GM21717 (cell line): ENCODE results near the gene MNX1.

Experiments
- ATAC-seq: cut with Tn5 transposase; IDR thresholded peaks from one replicate; pipeline ENCODE4 v1.9.1; 2021; ENCODE audit warnings: mild to moderate bottlenecking, moderate library complexity; ENCODE audit not compliant: unreplicated experiment

MNX1 gene

GRCh38 chr7:157033483-157034473, 23.3 kb upstream of the MNX1 start:
- ATAC-seq, result no peak

- no peak for ATAC-seq
These were observed 22.4 kb upstream of the MNX1 start for GRCh38 chr7:157032644-157033482.

GRCh38 chr7:157032128-157032527, 21.7 kb upstream of the MNX1 start:
- no peak for ATAC-seq

- no peak for ATAC-seq
These were observed 17.9 kb upstream of the MNX1 start for GRCh38 chr7:157028199-157028903.

GRCh38 chr7:157027568-157028198, 17.2 kb upstream of the MNX1 start:
- no peak for ATAC-seq

GRCh38 chr7:157024716-157025115, 14.3 kb upstream of the MNX1 start:
- ATAC-seq, result no peak

- ATAC-seq, result no peak
These were observed 13.1 kb upstream of the MNX1 start for GRCh38 chr7:157023589-157023905.

GRCh38 chr7:157022681-157023588, 12.5 kb upstream of the MNX1 start:
- ATAC-seq, result no peak

GRCh38 chr7:157021871-157022680, 11.6 kb upstream of the MNX1 start:
- ATAC-seq, result no peak

GRCh38 chr7:157021071-157021870, 10.8 kb upstream of the MNX1 start:
- ATAC-seq, result no peak

GRCh38 chr7:157020514-157021070, 10.1 kb upstream of the MNX1 start:
- no peak for ATAC-seq

GRCh38 chr7:157019718-157020451, 9.4 kb upstream of the MNX1 start:
- ATAC-seq, result no peak

GRCh38 chr7:157018997-157019608, 8.6 kb upstream of the MNX1 start:
- no peak for ATAC-seq

- ATAC-seq, result no peak
These were observed 8.0 kb upstream of the MNX1 start for GRCh38 chr7:157018328-157018996.

- ATAC-seq, result no peak
These were observed 7.3 kb upstream of the MNX1 start for GRCh38 chr7:157017603-157018327.
